Measurements from ENCODE around the gene CYTH4.

The CYTH4 gene

DNA sequence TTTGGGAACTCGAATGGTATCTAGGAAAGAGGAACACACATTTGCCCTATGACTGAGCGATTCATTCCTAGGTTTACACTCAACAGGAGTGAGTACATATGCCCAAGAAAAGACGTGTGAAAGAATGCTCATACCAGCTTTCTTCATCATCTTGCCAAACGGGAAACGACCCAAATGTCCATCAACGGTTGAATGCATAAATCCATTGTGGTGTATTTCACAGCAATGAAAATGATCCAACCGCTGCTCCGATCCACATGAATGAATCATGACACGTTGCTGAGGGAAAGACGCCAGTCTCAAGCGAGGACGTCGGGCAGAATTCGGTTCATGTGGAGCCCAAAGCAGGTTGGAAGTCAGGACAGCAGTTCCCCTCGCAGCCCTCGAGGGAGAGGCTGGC is 71.5 kb downstream of the CYTH4 start:
- no peak for DNase-seq

DNA sequence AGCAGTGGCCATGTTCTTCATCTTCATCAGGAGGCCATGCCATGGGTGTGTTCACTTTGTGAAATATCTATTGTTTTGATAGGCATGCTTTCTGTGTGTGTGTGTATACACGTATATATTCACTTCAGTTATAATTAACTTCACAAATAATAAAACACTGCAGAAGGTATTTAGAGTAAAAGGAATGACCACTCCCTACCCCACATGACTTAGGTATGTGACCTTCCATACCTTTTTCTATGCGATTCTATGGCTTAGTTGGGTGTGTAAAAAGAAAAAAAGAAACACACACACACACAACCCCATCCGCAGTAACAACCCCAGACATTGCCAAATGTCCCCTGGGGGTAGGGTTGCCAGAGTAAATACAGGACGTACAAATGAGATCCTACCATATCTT is 72.0 kb downstream of the CYTH4 start:
- no peak for DNase-seq

- DNase-seq: no peak
Observed at GRCh38 chr22:37354670-37355069, 72.4 kb downstream of the CYTH4 start.

- DNase-seq: no peak
Observed at GRCh38 chr22:37355174-37355573, 72.9 kb downstream of the CYTH4 start.

- DNase-seq: no peak
Observed at GRCh38 chr22:37356922-37357321, 74.6 kb downstream of the CYTH4 start.

DNA sequence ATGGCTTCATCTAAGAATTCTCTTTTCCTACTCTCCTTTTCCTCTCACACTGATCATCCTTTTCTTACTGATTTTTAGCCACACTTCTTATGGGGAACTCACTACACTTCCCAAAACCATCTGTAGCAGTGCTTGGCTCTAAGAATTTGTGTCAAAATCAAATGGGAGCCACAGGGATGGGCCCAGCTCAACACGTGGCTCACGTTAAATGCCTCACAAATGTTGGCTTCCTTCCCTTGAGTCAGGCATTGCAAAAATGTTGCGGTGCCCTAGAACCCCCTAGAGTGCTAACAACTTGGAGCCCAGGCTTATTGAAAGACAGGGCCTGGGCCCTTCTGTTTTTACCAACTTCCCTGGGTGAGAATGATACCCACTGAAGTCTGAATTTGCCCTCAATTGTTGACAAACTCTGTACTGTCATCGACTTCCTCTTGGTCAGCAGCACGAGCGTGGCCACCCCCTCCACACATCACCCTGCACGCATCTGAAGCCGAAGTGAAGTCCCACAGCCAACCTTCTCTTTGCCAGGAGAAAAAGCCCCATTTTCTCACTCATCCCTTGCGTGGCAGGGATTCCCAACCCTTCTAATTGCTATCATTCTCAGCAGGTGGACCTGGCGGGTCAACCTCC is 75.3 kb downstream of the CYTH4 start:
- DNase-seq: no peak

- DNase-seq: no peak
Observed at GRCh38 chr22:37358386-37358785, 76.1 kb downstream of the CYTH4 start.

DNA sequence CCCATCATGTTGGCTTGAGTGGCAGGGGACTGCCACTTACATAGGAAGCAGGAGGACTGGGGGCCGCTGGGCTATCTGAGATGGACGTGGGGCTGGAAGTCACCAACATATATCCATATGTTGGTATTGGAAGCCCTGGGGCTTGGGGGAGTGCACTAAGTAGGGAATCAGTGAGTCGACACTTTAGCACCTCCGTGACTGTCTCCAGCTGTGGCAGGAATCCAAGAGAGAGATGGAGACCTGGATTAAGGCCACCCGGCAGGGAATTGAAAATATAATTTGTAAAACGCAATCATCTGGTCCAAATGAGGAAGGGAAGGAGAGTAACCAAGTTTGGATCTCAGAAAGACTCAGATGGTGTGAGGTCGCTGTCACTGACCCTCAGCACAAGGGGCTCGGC is 76.6 kb downstream of the CYTH4 start:
- DNase-seq: no peak

- no peak for DNase-seq
Observed at GRCh38 chr22:37362621-37363020, 80.3 kb downstream of the CYTH4 start.

- no peak for DNase-seq
Observed at GRCh38 chr22:37363261-37363992, 81.1 kb downstream of the CYTH4 start.

Measured in CD4-positive, alpha-beta T cell treated with Interleukin-21 for 1 hour (primary cell).